ENCODE data around the gene RPAP3.

The RPAP3 gene

GRCh38 chr12:47741340-47741703 is 35.5 kb upstream of the RPAP3 start:
- DNase-seq (ENCODE audit: low spot score), result no peak

GRCh38 chr12:47740606-47741339 is 34.9 kb upstream of the RPAP3 start:
- no peak for TF ChIP-seq CTCF (IDR thresholded peaks at IDR 0.05; ENCODE audit: extremely low read depth, missing control alignments)
- DNase-seq (ENCODE audit: low spot score), result peak; percentile 29

More at GRCh38 chr12:47741340-47741703, 35.5 kb upstream of the RPAP3 start:
- TF ChIP-seq CTCF (IDR thresholded peaks at IDR 0.05; ENCODE audit: extremely low read depth, missing control alignments), result no peak

- DNase-seq (ENCODE audit: low spot score), result peak; percentile 67
- TF ChIP-seq CTCF (IDR thresholded peaks at IDR 0.05; ENCODE audit: extremely low read depth, missing control alignments), result no peak
Observed at GRCh38 chr12:47739979-47740378, 34.1 kb upstream of the RPAP3 start.

GRCh38 chr12:47739297-47739696 is 33.5 kb upstream of the RPAP3 start:
- no peak for DNase-seq (ENCODE audit: low spot score)
- no peak for TF ChIP-seq CTCF (IDR thresholded peaks at IDR 0.05; ENCODE audit: extremely low read depth, missing control alignments)

GRCh38 chr12:47737936-47738594 is 32.2 kb upstream of the RPAP3 start:
- no peak for DNase-seq (ENCODE audit: low spot score)
- no peak for TF ChIP-seq CTCF (IDR thresholded peaks at IDR 0.05; ENCODE audit: extremely low read depth, missing control alignments)

GRCh38 chr12:47736877-47737676 is 31.2 kb upstream of the RPAP3 start:
- DNase-seq (ENCODE audit: low spot score), result no peak
- no peak for TF ChIP-seq CTCF (IDR thresholded peaks at IDR 0.05; ENCODE audit: extremely low read depth, missing control alignments)

GRCh38 chr12:47736216-47736615 is 30.4 kb upstream of the RPAP3 start:
- no peak for DNase-seq (ENCODE audit: low spot score)
- TF ChIP-seq CTCF (IDR thresholded peaks at IDR 0.05; ENCODE audit: extremely low read depth, missing control alignments), result no peak

Data from GM20000 (cell line).